Upper lobe of left lung (tissue), 4 donors: ENCODE data around the gene ALDH3B1.

ENCODE experiments used
- CTCF ChIP-seq, 6 experiments: fragments of 450-650 bp in 4 of 6; fragments of 200-600 bp in 2 of 6; sonication (generic) in 2 of 6; IDR thresholded peaks; one replicate each; pipeline ENCODE4 v1.5.1; 2016 to 2019; ENCODE audit warnings: antibody characterized with exemption in 6 of 6
- POLR2A ChIP-seq, 4 donors: fragments of 450-650 bp; IDR thresholded peaks; one replicate each; pipeline ENCODE4 v1.5.1; 2016 to 2017; ENCODE audit warnings: antibody characterized with exemption in 4 of 4, mild to moderate bottlenecking in 2 of 4
- POLR2AphosphoS5 ChIP-seq, 2 donors: sonication (generic); formaldehyde crosslinking; IDR thresholded peaks; one replicate each; pipeline ENCODE4 v1.5.1; 2017; ENCODE audit warnings: antibody characterized with exemption in 2 of 2

- TF ChIP-seq POLR2AphosphoS5 (IDR thresholded peaks at IDR 0.05) (no peak), CTCF (IDR thresholded peaks at IDR 0.05) (no peak), POLR2A (IDR thresholded peaks at IDR 0.05) (no peak)
These were observed 41.3 kb downstream of the ALDH3B1 start for GRCh38 chr11:68051191-68052136.
